ENCODE results near the gene HS6ST3.
"Not testable (repeated sequence)": the region's sequence is repeated elsewhere in the genome, so short reads cannot be mapped to it uniquely, and the experiment has no call there.

Gene HS6ST3

GRCh38 chr13:96746886-96747285 lies 657.0 kb downstream of the HS6ST3 start:
- DNase-seq: no peak

GRCh38 chr13:96749825-96750224 lies 659.9 kb downstream of the HS6ST3 start:
- DNase-seq: no peak

DNA sequence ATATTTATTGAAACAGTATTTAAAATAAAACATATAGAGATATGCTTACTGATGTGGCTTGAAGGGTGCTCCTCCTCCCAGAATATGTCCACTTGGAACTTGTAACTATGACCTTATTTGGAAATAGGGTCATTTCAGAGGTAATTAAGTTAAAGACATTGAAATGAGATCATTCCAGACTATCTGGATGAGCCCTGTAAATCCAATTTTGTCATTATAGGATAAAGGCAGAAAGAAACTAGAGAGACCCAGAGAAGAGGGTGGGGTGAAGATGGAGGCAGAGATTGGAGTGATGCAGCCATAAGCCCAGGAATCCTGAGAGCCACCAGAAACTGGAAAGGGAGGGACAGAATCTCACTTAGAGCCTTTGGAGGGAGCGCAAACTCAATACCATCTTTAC lies 661.2 kb downstream of the HS6ST3 start:
- DNase-seq: no peak

DNA sequence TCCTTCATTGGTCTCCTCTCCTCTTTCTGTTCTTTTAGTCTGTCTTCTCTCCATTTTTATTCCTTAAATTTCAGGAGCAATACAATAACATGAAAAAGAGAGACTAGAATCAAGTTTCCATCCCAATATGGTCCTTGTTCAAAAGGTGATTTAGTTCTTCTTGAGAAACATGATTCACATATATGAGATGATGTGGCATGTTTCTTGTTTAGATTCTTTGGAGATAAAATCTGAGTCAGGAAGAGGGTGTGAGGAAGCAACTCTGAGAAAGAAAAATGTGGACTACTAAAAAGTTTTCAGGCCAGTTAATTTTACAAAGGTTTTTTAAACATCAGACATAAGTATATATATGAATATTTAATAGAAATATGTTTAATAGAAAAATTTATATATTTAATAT lies 673.0 kb downstream of the HS6ST3 start:
- DNase-seq: peak; percentile 22

GRCh38 chr13:96766306-96766705 lies 676.4 kb downstream of the HS6ST3 start:
- DNase-seq: no peak

GRCh38 chr13:96768524-96768923 lies 678.6 kb downstream of the HS6ST3 start:
- peak; percentile 24 for DNase-seq

DNA sequence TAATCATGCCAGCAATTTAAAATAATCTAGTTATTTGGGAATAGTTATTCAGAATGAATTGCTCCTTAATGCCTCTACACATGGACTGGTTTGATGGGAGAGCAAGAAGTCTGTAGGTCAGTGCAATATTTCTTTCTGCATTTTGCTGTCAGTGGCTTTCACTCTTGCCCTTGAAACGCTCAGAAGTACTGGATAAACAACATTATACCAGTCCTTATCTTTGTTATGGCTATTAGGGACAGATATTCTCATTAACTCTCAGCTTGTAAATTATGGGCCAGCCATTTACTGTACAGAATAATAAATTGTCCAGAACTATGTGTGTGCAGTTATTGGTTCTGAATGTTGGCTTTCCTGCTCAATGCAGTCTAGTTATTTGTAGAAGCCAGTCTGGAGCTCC lies 680.0 kb downstream of the HS6ST3 start:
- DNase-seq: no peak

- DNase-seq: peak; percentile 33
Measured at GRCh38 chr13:96771486-96772367, 681.8 kb downstream of the HS6ST3 start.

DNA sequence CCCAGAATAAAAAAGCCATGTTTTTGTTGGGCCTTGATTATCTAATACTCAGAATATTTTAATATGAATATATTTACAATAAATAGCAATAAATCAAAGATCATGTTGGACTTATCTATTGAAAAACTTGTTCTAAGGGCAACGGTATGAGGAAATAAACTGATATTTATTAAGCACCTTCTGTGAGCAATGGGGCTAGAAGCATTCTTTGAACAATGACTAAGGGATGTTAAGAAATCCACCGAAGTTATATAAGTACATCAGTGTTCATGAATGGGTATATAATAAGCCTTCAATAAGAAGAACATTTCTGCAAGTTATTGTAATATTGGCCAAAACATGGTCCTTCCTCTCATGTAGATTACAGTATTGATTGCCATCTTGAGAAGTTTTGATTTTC lies 682.5 kb downstream of the HS6ST3 start:
- no peak for DNase-seq

DNA sequence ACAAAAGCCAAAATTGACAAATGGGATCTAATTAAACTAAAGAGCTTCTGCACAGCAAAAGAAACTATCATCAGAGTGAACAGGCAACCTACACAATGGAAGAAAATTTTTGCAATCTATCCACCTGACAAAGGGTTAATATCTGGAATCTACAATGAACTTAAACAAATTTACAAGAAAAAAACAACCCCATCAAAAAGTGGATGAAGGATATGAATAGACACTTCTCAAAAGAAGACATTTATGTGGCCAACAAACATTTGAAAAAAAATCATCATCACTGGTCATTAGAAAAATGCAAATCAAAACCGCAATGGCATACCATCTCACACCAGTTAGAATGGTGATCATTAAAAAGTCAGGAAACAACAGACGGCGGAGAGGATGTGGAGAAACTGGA lies 688.4 kb downstream of the HS6ST3 start:
- DNase-seq: not testable (repeated sequence)

DNA sequence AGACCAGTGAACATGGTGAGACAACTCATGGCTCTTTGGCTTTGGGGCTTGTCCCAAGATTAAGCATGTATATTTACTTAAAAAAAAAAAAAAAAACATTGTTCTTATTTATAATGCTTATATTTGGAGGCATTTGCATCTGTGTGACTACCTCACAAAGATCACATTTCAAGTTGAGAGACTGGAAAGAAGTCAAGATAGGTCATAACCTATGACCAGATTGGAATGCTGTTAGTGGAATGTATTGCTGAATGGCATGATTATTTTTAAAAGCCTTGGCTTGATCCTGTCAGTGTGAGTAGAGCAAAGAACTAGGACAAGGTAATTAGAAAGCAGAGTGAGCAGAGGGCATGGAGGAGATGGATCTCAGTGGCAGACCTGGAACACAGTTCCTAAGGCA lies 689.8 kb downstream of the HS6ST3 start:
- DNase-seq: no peak

GRCh38 chr13:96780105-96780504 lies 690.2 kb downstream of the HS6ST3 start:
- DNase-seq: peak; percentile 14

DNA sequence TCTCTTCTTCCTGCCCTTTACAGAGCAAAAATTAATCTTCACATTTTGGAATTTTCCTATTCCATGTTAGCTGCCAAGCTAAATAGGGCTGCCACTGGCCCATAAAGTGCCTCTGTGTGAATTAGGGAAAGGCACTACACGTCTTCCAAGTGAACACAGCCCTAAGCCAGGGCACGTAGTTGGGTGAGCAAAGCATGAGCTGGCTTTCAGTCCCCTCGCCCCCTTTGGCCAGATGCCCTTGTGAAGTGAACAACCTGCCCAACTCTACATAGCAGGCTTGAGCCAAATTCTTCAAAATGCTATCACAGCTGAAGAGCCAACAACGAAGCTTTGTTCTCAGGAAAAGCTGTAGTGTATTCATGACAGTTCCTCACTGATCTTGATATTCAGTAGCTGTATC lies 691.2 kb downstream of the HS6ST3 start:
- no peak for DNase-seq

- no peak for DNase-seq
Measured at GRCh38 chr13:96782186-96782585, 692.3 kb downstream of the HS6ST3 start.

DNA sequence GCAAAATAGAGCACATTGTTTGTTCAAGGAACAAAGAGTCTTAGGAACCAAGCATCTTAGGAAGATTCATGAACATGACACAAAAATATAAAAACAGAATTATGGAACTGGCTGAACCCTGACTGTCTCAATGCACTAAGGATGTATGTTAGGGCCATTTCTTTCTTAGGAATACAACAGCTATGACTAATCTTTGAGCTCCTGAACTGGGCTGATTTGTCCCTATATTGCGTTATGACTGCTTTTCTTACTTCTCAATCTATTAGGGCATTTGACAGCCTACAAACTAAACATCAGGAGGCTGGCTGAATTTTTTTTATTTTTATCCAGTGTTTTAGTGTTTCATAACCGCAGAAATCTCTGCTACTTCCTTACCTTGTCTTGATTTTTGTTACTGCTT lies 693.1 kb downstream of the HS6ST3 start:
- no peak for DNase-seq

GRCh38 chr13:96783511-96783910 lies 693.6 kb downstream of the HS6ST3 start:
- DNase-seq: peak; percentile 19

DNA sequence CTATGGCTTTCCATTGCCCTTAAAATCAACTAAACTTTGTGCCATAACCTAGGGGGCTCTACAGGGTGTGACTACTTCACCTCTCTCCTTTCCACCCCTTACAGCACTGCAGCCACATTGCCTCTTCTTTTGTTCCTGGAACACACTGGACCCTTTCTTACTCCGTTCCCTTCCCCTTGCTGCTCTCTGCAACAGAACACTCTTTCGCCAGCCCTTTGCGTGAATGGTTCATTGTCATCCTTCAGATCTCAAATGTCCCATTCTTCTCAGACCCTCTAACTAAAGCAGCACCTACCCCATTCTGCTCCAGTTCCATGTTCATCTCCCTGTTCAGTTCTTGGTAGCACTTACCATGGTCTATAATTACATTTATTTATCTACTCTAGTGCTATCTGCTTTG lies 696.1 kb downstream of the HS6ST3 start:
- DNase-seq: no peak

GRCh38 chr13:96792188-96792587 lies 702.3 kb downstream of the HS6ST3 start:
- no peak for DNase-seq

- DNase-seq: no peak
Measured at GRCh38 chr13:96792736-96793403, 703.0 kb downstream of the HS6ST3 start.

GRCh38 chr13:96793404-96793755 lies 703.5 kb downstream of the HS6ST3 start:
- no peak for DNase-seq

- no peak for DNase-seq
Measured at GRCh38 chr13:96794669-96795068, 704.8 kb downstream of the HS6ST3 start.

DNA sequence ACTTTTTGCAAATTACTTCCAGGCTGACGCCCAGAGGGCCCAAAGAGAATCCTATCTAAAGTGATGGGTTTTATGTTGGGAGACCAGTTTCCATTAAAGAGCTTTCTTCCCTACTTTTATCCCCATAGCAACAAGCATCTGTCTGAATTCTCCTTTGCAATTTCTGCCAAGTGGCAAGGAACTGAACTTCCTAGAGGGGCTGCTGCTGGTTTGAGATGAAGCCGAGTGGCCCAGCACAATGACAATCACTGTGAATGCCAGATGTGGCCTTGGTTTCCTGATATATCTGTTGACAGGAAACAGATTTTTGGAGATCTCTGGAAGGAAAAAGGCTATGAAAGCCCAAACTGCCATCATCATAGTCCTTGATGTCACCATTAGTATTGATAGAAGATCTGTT lies 705.8 kb downstream of the HS6ST3 start:
- DNase-seq: no peak

- DNase-seq: no peak
Measured at GRCh38 chr13:96796091-96796633, 706.3 kb downstream of the HS6ST3 start.

GRCh38 chr13:96797136-96797535 lies 707.2 kb downstream of the HS6ST3 start:
- no peak for DNase-seq
